BJ (cell line): ENCODE measurements around the gene CHST11. TPM values are rescaled to one million over a fixed set of nuclear protein-coding genes. Genes with fewer than 3 reads are reported as not detected.

Experiments used
- CTCF ChIA-PET: fragments of 350-600 bp; formaldehyde crosslinking; extraction: SDS; loops from one replicate; lab custom pipeline; 2021; ENCODE audit warnings: antibody characterized with exemption, inconsistent platforms; lab: Yijun Ruan, JAX
- POLR2A ChIA-PET: fragments of 300-600 bp; sonication (Branson Sonifier 250); formaldehyde crosslinking; extraction: SDS; loops from one replicate; lab custom pipeline; 2021; ENCODE audit warnings: antibody characterized with exemption; lab: Charles Lee
- DNase-seq: peaks from one replicate; pipeline ENCODE4 v3.0.0-alpha.2; 2011; ENCODE audit warnings: low read depth
- H3K27me3 ChIP-seq: 2 replicates; pipeline ENCODE4 v1.6.0; 2011; ENCODE audit warnings: low read length; ENCODE audit not compliant: control insufficient read depth, insufficient read depth
- H3K36me3 ChIP-seq: 2 replicates; pipeline ENCODE4 v1.5.1; 2011; ENCODE audit warnings: low read length; ENCODE audit not compliant: control insufficient read depth, insufficient read depth
- H3K4me3 ChIP-seq: 2 replicates; pipeline ENCODE4 v1.5.1; 2011; ENCODE audit warnings: low read depth, mild to moderate bottlenecking, control low read depth, low read length
- polyA plus RNA-seq: library from polyadenylated mRNA; depleted of rRNA; stranded (reverse); fragments of >200 nt; gene quantifications from 2 replicates; pipeline ENCODE4 v1.2.3, GENCODE V29; 2011
- TF ChIP-seq, protein P1 (sequence below): IDR thresholded peaks from 2 replicates; pipeline ENCODE4 v1.5.1; 2011; ENCODE audit warnings: low read depth, mild to moderate bottlenecking, control low read depth, inconsistent platforms, low read length, moderate library complexity; ENCODE audit not compliant: insufficient read depth

CHST11 gene
- polyA plus RNA-seq, 1 experiment = 7.3 TPM

- TF ChIP-seq, protein P1, sequence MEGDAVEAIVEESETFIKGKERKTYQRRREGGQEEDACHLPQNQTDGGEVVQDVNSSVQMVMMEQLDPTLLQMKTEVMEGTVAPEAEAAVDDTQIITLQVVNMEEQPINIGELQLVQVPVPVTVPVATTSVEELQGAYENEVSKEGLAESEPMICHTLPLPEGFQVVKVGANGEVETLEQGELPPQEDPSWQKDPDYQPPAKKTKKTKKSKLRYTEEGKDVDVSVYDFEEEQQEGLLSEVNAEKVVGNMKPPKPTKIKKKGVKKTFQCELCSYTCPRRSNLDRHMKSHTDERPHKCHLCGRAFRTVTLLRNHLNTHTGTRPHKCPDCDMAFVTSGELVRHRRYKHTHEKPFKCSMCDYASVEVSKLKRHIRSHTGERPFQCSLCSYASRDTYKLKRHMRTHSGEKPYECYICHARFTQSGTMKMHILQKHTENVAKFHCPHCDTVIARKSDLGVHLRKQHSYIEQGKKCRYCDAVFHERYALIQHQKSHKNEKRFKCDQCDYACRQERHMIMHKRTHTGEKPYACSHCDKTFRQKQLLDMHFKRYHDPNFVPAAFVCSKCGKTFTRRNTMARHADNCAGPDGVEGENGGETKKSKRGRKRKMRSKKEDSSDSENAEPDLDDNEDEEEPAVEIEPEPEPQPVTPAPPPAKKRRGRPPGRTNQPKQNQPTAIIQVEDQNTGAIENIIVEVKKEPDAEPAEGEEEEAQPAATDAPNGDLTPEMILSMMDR = no peak
- H3K4me3 ChIP-seq = no peak overlapping the region
- POLR2A ChIA-PET = no interaction called here
- DNase-seq = no peak
- H3K27me3 ChIP-seq = no peaks in the 10 kb centered on the region
- CTCF ChIA-PET = interaction anchor here (0.7 kb wide), 1 partner anchor 1718 kb away, joined by 3 read pairs; the partner anchor contains the start of gene PAH
- H3K36me3 ChIP-seq = no peaks in the 10 kb centered on the region
Measured at GRCh38 chr12:104635607-104636343, 179.0 kb downstream of the CHST11 start.

GRCh38 chr12:104636496-104636895 is 179.7 kb downstream of the CHST11 start:
- H3K36me3 ChIP-seq = no peaks in the 10 kb centered on the region
- CTCF ChIA-PET = interaction anchor here (0.7 kb wide), 1 partner anchor 1719 kb away, joined by 3 read pairs; the partner anchor contains the start of gene PAH
- POLR2A ChIA-PET = no interaction called here

GRCh38 chr12:104637604-104638003 is 180.9 kb downstream of the CHST11 start:
- TF ChIP-seq, protein P1 = no peak
- no peak for DNase-seq
- no peaks in the 10 kb centered on the region for H3K27me3 ChIP-seq
- no peak overlapping the region for H3K4me3 ChIP-seq
- CTCF ChIA-PET = no interaction called here
- POLR2A ChIA-PET = no interaction called here
- H3K36me3 ChIP-seq = no peaks in the 10 kb centered on the region

More at GRCh38 chr12:104636496-104636895, 179.7 kb downstream of the CHST11 start:
- H3K4me3 ChIP-seq = no peak overlapping the region
- no peak for DNase-seq
- TF ChIP-seq, protein P1 = no peak
- no peaks in the 10 kb centered on the region for H3K27me3 ChIP-seq

DNA sequence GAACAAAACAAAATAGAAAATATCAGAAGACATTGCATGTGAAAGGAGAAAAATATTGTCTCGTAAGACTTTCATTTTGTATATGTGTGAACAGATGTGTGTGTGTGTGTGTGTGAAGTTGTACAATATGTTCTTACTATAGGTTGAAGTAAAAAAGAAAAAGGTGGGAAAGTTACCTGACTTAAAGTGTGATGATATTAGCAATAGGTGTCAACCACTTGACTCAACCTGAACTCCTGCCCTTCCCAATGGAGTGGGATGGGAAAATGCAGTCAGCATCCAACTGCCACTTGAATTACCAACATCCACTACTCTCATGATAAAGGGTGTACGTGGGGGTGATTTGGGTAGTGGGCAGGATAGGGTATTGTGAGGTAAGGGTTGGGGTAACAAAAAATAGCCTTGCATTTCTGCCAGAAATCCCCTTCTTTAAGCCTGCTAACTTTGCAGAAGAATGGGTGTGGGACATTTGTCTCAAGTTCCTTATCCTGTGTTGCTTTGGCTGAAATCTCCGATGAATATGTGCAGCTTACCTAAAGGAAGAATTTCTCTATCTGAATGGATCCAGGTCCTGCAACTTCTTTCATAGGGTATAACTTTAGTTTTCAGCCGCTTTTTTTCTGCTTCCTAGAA is 181.6 kb downstream of the CHST11 start:
- ChIA-PET CTCF (interaction anchor here (0.7 kb wide), 1 partner anchor 256 kb away, joined by 3 read pairs; no protein-coding TSS in a partner anchor), POLR2A (no interaction called here)
- no peak overlapping the region for H3K4me3 ChIP-seq
- TF ChIP-seq, protein P1 = no peak
- no peaks in the 10 kb centered on the region for H3K36me3 ChIP-seq
- DNase-seq = no peak
- no peaks in the 10 kb centered on the region for H3K27me3 ChIP-seq

- CTCF ChIA-PET = interaction anchor here (0.7 to 0.9 kb wide), 2 partner anchors 13 to 257 kb away, joined by 3 read pairs; no protein-coding TSS in a partner anchor
- TF ChIP-seq, protein P1 = no peak
- POLR2A ChIA-PET = no interaction called here
Measured at GRCh38 chr12:104638851-104639240, 182.1 kb downstream of the CHST11 start.

More at GRCh38 chr12:104638851-104639240, 182.1 kb downstream of the CHST11 start:
- DNase-seq = no peak
- Histone ChIP-seq H3K27me3 (no peaks in the 10 kb centered on the region), H3K36me3 (no peaks in the 10 kb centered on the region), H3K4me3 (no peak overlapping the region)
